Urinary bladder (tissue), 4 donors: Measurements from ENCODE around the gene CFAP74. TPM values are rescaled to one million over a fixed set of nuclear protein-coding genes. Genes with fewer than 3 reads are reported as not detected.

Experiments
- DNase-seq: peaks from one replicate; pipeline ENCODE4 v3.0.0-alpha.2; 2015; ENCODE audit errors: extremely low spot score
- H3K27ac ChIP-seq: one replicate; pipeline ENCODE4 v1.5.1; 2013; ENCODE audit warnings: low read depth, mild to moderate bottlenecking, moderate library complexity
- H3K36me3 ChIP-seq: one replicate; pipeline ENCODE4 v1.6.1; 2013; ENCODE audit warnings: mild to moderate bottlenecking, moderate library complexity; ENCODE audit not compliant: insufficient read depth
- H3K4me1 ChIP-seq: one replicate; pipeline ENCODE4 v1.6.1; 2013; ENCODE audit warnings: mild to moderate bottlenecking, moderate library complexity; ENCODE audit not compliant: insufficient read depth
- H3K4me3 ChIP-seq: one replicate; pipeline ENCODE4 v1.5.1; 2013; ENCODE audit warnings: low read depth, low read length
- WGBS: extraction: QIAGEN DNeasy Blood & Tissue Kit; methylation state at CpG from one replicate; pipeline ENCODE4 v1.1.7; 2013; 5-methylcytosine and 5-hydroxymethylcytosine counted together
- polyA plus RNA-seq: library from polyadenylated mRNA; stranded (reverse); fragments of 200-250 nt; gene quantifications from one replicate; pipeline ENCODE4 v1.2.3, GENCODE V29; 2013
- total RNA-seq: library from RNA; depleted of rRNA; stranded (reverse); fragments of >200 nt; gene quantifications from one replicate; pipeline ENCODE4 v1.2.3, GENCODE V29; 2014
- donor health status: healthy with polysubstance abuse.
- donor health status: healthy.

CFAP74 gene
- total and polyA plus RNA-seq, 2 donors, result 0.11 to 0.23 TPM

DNA sequence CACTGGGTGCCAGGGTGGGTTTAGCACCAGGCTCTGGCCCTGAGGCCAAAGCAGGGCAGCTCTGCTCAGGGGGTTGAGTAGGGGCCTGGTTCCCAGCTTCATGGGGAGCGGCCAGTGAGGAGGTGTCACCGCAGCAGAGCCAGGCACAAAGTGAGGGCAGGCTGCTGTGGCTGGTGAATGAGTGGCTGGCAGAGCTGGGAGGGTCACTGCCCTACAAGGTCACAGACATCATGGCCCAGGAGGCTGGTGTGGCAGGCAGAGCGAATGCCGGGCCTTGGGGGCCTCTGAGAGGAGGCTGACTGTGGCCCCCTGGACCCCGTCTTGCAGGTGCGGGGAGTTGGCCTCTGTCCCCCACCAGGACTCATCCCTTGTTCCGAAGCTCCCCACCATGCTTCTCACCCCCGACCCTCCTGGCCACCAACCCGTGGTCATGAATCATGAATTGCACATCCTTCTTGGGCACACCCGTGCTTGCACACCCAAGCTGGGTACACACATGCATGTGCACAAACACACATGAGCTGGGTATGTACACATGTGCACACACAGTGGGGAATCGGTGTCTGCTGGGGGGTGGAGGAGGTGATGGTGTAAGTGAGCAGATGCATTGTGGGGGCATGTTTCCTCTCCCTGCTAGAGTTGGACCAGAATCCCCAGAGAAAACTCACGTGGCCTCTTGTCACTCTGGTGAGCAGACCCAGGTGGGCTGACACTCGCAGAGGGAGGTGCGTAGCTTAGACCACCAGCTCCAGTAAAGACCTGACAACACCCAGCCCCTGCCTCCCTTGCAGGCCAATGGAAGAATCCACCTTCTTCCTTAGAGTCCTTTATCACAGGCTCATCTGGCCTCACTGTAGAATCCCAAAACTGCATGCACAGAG is 107.9 kb downstream of the CFAP74 start:
- 73% methylated on average over 14 of the region's 14 CpGs for WGBS
- peaks cover 2% of the 10 kb centered on the region for H3K4me1 ChIP-seq
- H3K27ac ChIP-seq, result no peak overlapping the region
- no peak overlapping the region for H3K4me3 ChIP-seq
- no peak for DNase-seq
- H3K36me3 ChIP-seq, result no peaks in the 10 kb centered on the region

DNA sequence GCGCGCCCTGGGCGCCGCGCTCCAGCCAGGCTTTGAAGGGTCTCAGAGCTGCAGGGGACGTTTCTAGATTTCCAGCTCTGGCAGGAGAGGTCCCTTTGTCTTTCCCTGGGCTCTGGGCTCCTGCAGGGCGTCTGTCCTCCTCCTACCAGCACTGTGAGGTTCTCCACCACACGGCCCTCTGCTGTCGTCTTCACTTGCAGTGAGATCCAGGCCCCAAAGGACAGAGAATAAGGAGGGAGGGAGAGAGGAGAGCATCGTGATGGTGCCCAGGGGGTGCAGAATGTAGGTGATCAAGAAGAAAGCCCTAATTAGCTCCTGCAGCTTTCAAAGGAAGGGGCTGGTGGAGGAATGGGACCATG is 108.5 kb downstream of the CFAP74 start:
- Histone ChIP-seq H3K27ac (no peak overlapping the region), H3K36me3 (no peaks in the 10 kb centered on the region), H3K4me3 (no peak overlapping the region), H3K4me1 (peaks cover 2% of the 10 kb centered on the region)
- WGBS, result 40% methylated on average over 10 of the region's 10 CpGs
- DNase-seq, result no peak

DNA sequence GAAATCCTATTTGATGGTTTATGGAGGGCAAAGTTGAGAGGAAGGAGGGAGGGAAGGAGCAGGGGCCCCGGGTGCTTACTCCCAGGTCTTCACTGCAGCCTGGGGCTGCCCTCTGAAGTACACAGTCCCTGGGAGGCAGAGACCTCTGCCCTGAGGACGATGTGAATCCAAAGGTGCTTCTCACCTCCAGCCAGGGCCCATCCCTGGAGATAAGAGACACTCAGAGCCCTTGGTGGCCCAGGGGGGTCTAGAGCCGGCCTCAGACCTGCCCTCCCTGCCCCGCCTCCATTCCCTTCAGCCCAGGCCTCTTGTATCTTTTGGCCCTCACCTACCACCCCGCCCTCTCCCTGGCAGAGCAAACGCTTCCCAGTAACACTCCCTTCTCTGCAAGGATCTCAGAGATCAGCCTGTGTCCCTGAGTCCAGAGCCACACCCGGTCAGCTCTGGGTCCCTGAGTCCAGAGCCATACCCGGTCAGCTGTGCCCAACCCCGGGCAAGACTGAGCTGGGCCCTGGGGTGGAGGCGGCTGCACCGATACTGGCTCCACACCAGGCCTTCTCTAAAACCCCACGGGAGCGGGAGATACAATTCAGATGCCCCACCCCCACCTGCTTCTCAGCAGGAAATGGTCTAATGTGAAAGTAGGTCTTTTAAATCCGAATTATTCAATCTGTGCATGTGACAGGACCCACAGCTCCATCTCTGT is 109.1 kb downstream of the CFAP74 start:
- no peaks in the 10 kb centered on the region for H3K36me3 ChIP-seq
- no peak for DNase-seq
- 17% methylated on average over 14 of the region's 14 CpGs for WGBS
- peaks cover 2% of the 10 kb centered on the region for H3K4me1 ChIP-seq
- no peak overlapping the region for H3K4me3 ChIP-seq
- H3K27ac ChIP-seq, result no peak overlapping the region

DNA sequence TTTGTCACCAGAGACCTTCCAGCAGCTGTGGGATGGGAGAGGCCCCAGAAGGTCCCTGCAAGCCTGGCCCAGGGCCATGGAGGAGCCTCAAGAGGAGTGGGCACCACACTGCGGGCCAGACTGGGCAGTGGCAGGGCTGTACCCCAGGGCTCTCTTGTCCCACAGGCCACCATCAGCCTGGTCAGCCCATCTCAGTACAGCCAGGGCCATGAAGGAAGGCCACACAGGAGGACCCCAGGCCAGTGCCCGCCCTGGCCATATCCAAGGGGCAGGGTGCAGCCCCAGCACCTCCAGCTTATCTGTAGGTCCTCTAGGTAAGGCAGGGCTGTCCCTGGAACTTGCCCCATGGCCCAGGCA is 109.6 kb downstream of the CFAP74 start:
- Histone ChIP-seq H3K27ac (no peak overlapping the region), H3K4me1 (peaks cover 2% of the 10 kb centered on the region), H3K4me3 (no peak overlapping the region), H3K36me3 (no peaks in the 10 kb centered on the region)
- 76% methylated on average over 2 of the region's 2 CpGs for WGBS
- no peak for DNase-seq

DNA sequence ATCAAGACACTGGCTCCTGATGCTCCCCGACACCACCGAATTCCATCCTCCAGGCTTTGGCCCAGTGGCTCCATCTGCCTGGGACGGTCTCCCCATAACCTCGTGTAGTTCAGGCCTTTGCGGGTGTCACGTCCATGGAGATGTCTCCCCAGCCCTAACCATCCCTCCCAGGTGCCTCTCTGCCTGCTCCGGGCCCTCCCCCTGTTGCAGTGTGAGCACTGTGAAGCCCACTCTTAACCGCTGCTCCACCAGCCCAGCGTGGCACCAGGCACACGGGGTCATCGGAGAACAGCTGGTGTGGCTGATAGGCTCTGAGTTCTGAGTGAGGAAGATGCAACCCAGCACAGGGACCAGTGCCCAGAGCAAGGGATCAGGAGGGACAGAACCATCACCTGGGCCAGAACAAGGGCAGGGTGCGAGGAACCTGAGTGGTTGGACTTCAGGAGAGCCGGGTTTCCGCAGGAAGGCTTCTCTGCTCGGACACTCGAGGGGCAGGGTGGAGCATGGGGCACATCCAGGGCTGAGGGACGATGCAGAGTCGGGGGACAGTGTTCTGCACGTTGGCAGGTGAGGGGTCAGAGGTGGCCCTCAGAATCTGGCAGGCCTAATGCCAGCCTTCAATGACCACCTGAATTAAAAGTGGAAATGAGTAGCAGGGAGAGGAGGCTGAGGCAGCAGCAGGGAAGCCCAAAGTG is 110.1 kb downstream of the CFAP74 start:
- H3K36me3 ChIP-seq, result no peaks in the 10 kb centered on the region
- DNase-seq, result no peak
- peaks cover 2% of the 10 kb centered on the region for H3K4me1 ChIP-seq

DNA sequence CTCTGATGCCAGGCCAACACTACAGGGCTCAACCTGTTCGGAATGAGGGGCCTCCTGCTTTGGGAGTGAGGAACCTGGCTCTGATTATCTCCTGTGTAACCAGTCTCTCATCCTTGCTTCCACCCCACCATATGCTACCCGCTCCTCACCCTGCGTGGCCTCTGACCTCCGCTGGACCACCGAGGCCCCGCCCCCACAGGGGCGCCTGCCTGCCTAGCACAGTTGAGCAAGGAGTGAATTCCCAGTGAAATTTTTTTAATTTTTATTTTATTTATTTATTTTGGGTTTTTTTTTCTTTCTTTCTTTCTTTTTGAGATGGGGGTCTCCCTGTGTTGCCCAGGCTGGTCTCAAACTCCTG is 110.8 kb downstream of the CFAP74 start:
- DNase-seq, result no peak
- no peak overlapping the region for H3K27ac ChIP-seq
- H3K36me3 ChIP-seq, result no peaks in the 10 kb centered on the region
- H3K4me1 ChIP-seq, result peaks cover 2% of the 10 kb centered on the region
- 82% methylated on average over 7 of the region's 7 CpGs for WGBS
- H3K4me3 ChIP-seq, result no peak overlapping the region

More for the DNA sequence above, 110.1 kb downstream of the CFAP74 start:
- H3K4me3 ChIP-seq, result no peak overlapping the region
- 87% methylated on average over 19 of the region's 19 CpGs for WGBS
- H3K27ac ChIP-seq, result no peak overlapping the region

DNA sequence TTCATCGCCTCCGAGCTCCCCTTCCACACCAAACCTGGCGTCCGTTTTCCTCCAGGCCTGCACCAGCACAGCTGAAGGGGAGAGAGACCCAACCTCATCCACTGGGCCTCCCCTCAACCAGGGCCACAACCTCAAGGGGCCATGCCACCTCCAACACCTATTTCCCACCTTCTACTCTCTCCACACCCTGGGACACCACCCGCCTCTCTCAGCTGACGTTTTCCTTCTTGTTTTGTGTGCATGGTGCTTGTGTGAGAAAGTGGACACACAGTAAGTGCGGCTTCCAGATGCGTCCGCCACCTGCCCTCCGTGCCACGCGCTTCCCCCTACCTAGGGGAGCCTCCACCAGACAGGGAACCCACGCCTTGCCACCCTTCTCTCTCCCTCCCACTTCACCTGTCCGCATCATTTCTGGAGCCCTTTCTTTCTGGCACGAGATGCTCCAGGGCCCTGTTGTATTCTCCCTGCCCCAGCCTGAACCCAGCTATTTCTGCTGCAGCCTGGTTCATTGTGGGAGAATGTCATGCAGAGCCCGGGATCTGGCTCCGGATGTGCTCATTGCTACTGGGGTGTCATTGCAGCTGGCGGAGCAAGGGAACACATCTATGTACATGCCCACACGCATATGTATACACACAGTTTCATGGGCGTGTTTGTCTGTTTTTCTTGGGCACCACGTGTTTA is 111.4 kb downstream of the CFAP74 start:
- Histone ChIP-seq H3K27ac (peak overlapping the region; percentile 75), H3K36me3 (no peaks in the 10 kb centered on the region), H3K4me3 (peak overlapping the region; percentile 97), H3K4me1 (peaks cover 2% of the 10 kb centered on the region)
- 62% methylated on average over 21 of the region's 21 CpGs for WGBS
- no peak for DNase-seq

DNA sequence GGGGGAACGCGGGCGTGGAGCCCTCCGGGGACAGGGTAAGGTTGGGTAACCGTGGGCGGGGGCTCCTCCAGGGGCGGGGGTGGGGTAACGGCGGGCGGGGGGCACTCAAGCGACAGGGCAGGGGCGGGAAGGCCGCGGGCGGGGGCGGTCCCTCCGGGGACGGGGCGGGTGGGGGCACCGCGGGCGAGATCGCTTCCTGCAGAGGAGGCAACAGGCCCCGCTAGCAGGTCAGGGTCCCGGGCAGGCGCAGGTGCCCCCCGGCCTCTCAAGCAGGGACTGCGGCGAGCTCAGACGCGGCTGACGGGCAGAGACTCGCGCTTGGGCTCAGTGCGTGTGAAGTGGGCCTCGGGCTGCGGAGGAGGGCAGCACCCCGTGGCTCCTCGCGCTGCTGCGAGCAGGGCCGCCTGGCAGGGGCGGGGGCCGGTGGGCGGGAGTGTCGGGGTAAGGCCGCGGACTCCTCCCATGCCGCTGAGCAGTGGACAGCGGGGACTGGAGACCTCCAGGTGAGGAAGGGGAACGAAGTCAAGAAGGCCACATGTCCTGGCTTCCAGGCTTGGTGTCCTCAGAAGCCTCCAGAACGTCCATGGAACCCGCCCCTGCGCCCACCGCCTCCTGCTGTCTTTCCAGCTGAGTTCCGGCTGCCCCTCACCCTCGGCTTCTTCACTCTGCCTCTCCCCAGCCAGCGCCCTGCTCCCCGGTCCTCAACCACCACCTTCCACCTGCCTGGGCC is 112.1 kb downstream of the CFAP74 start:
- WGBS, result 3% methylated on average over 59 of the region's 59 CpGs
- Histone ChIP-seq H3K4me3 (peak overlapping the region; percentile 97), H3K27ac (peak overlapping the region; percentile 99), H3K36me3 (no peaks in the 10 kb centered on the region), H3K4me1 (peaks cover 2% of the 10 kb centered on the region)
- no peak for DNase-seq

DNA sequence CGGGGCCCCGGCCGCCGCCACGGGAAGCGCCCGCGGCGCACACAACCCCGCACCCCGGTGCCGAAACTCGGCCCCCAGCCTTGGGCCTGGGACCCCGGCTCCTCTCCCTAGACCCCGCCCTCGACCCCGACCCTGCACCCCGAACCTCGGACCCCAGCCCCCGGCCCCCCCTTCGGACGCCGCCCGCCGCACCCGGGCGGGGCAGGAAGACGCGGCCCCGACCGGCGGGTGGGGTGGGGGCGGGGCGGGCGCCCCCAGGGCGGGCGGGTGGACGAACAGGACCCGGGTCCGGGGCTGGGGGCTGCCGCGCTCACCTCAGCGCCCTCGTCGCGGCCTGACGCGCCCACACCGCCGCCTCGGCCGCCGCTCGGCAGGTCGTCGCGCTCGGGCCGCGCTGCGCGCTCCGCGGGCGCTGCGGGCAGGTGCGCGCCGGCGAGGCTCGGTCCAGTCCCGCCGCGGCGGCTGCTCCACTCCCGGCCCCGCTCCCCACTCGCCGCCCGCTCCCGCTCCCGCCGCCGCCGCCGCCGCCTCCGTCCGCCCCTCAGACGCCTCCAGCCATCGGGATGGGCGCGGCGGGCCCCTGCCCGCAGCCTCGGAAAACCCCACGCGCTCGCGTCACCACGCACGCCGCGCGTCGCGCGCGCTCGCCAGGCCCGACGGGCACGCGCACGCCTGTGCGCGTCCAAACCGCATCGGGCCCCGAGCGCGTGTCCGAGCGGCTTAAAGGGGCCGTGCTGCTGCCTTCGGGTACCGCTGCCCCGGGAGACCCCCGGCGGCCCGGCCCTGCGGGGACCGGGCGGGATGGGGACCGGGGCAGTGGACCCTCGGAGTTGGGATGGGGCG is 112.9 kb downstream of the CFAP74 start, which contains the start of gene GNB1:
GNB1 (minus strand) TSS at position 582 of the 843 bp plus-strand sequence. CDS start 65,634 bp downstream, outside the sequence.
- H3K36me3 ChIP-seq, result no peaks in the 10 kb centered on the region

DNA sequence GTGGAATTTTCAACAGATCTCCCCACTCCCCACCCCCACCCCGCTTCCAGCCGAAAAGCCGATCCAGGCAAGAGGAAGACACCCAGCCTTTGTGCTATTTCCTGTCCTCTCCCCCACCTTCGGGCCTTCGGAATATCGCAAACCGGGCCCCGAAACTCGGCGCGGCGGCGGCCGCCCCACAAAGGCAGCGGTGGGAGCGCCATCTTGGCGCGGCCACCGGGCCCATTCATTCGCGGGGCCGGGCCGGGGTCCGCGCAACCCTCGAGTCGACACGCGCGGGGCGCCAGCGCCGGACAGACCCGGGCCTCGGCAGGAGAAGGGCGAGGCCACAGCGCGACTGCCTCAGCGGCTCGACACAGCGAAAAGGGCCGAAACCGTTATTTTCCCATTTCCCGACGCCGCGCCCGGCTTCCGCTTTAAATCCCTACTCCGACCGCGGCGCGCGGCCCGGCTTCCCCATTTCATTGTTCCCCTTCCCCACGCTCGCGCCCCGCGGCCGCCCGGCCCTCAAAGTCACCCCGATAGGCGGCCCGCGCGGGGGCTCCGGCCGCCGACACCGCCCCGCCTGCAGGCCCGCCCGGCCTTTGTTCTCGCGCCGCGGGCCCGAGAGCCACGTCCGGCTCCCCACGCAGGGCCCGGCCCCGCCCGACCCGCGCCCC is 113.6 kb downstream of the CFAP74 start:
- under 1% methylated on average over 88 of the region's 88 CpGs for WGBS
- H3K4me1 ChIP-seq, result peaks cover 2% of the 10 kb centered on the region
- DNase-seq, result no peak
- peak overlapping the region; percentile 99 for H3K27ac ChIP-seq
- H3K36me3 ChIP-seq, result no peaks in the 10 kb centered on the region
- H3K4me3 ChIP-seq, result peak overlapping the region; percentile 97

More for the DNA sequence above, 112.9 kb downstream of the CFAP74 start, which contains the start of gene GNB1:
- Histone ChIP-seq H3K4me1 (peaks cover 2% of the 10 kb centered on the region), H3K27ac (peak within 1 kb of the TSS; percentile 99), H3K4me3 (peak within 1 kb of the TSS; percentile 97)
- peak; percentile 56 for DNase-seq
- under 1% methylated on average over 130 of the region's 137 CpGs for WGBS

DNA sequence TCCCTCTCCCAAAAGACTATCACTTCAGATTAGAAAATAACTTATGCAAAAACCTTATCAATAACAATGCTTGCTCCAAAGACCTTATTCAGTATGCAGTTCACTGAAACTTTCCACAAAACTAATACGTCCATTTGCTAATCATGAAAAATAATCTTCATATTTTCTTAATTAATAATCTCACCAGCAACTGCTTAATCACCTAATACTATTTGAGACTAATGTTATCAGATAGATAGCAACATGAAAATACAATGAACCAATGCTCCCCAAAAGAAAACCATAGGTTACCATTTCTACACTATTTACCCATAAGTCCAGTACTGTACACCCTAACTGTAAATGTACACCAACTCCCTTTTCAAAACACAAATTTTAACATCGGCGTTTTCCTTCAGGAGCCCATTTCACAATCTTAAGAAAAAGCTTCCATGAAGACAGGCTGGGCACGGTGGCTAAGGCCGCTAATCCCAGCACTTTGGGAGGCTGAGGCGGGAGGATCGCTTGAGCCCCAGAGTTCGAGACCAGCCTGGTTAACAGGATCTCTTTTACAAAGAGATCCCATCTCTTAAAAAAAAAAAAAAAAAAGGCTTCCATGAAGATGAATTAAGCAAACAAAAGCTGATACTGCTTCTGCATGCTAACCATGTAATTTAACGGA is 114.4 kb downstream of the CFAP74 start:
- 7% methylated on average over 9 of the region's 9 CpGs for WGBS
- no peaks in the 10 kb centered on the region for H3K4me1 ChIP-seq
- no peak for DNase-seq

More for the DNA sequence above, 114.4 kb downstream of the CFAP74 start:
- Histone ChIP-seq H3K4me3 (peak overlapping the region; percentile 97), H3K36me3 (no peaks in the 10 kb centered on the region), H3K27ac (no peak overlapping the region)
